ENCODE data around the gene SERPINB4. TPM values are rescaled to one million over a fixed set of nuclear protein-coding genes. Genes with fewer than 3 reads are reported as not detected.

SERPINB4 gene
- total RNA-seq, 1 donor from 2014 or later: not detected

GRCh38 chr18:63637703-63638102 is 6.4 kb downstream of the SERPINB4 start:
- Histone ChIP-seq H3K79me2 (ENCODE audit: insufficient read depth, low read length) (no peaks in the 10 kb centered on the region), H3K36me3 (ENCODE audit: insufficient read depth, low read length) (no peaks in the 10 kb centered on the region), H3K27me3 (ENCODE audit: insufficient read depth, low read length) (no peaks in the 10 kb centered on the region), H3K27ac (ENCODE audit: low read depth, low read length) (no peak overlapping the region), H3K9me3 (ENCODE audit: insufficient read depth, low read depth, low read length) (no peaks in the 10 kb centered on the region), H3K9ac (ENCODE audit: low read length) (no peak overlapping the region), H2AFZ (ENCODE audit: low read depth, low read length) (no peak overlapping the region), H3K4me2 (ENCODE audit: low read length) (no peak overlapping the region), H3K4me1 (ENCODE audit: insufficient read depth, low read length) (no peaks in the 10 kb centered on the region), H4K20me1 (ENCODE audit: insufficient read depth, low read length) (no peaks in the 10 kb centered on the region), H3K4me3 (ENCODE audit: insufficient read depth, low read depth, low read length) (no peak overlapping the region)
- Mint-ChIP-seq H3K9me3 (ENCODE audit: unreplicated experiment) (peaks cover under 1% of the 10 kb centered on the region), H3K27ac (ENCODE audit: unreplicated experiment) (no peak overlapping the region), H3K36me3 (ENCODE audit: low read depth, unreplicated experiment) (no peaks in the 10 kb centered on the region), H3K27me3 (ENCODE audit: low read depth, unreplicated experiment) (no peaks in the 10 kb centered on the region), H3K4me1 (ENCODE audit: low read depth, unreplicated experiment) (peaks cover 7% of the 10 kb centered on the region), H3K4me3 (ENCODE audit: unreplicated experiment) (no peak overlapping the region)
- DNase-seq (ENCODE audit: low read depth) (no peak), FAIRE-seq (peak; percentile 58)
- TF ChIP-seq EZH2 (IDR thresholded peaks at IDR 0.05; ENCODE audit: insufficient read depth, low read length) (no peak), CTCF (IDR thresholded peaks at IDR 0.05; ENCODE audit: insufficient read depth, low read depth, low read length) (no peak)

GRCh38 chr18:63627819-63628218 is 16.2 kb downstream of the SERPINB4 start:
- Histone ChIP-seq H3K4me1 (ENCODE audit: insufficient read depth, low read length) (no peaks in the 10 kb centered on the region), H3K9me3 (ENCODE audit: insufficient read depth, low read depth, low read length) (peaks cover 7% of the 10 kb centered on the region), H3K27me3 (ENCODE audit: insufficient read depth, low read length) (no peaks in the 10 kb centered on the region), H3K79me2 (ENCODE audit: insufficient read depth, low read length) (no peaks in the 10 kb centered on the region), H3K27ac (ENCODE audit: low read depth, low read length) (no peak overlapping the region), H3K9ac (ENCODE audit: low read length) (no peak overlapping the region), H3K4me3 (ENCODE audit: insufficient read depth, low read depth, low read length) (no peak overlapping the region), H3K4me2 (ENCODE audit: low read length) (no peak overlapping the region), H2AFZ (ENCODE audit: low read depth, low read length) (no peak overlapping the region), H3K36me3 (ENCODE audit: insufficient read depth, low read length) (no peaks in the 10 kb centered on the region), H4K20me1 (ENCODE audit: insufficient read depth, low read length) (no peaks in the 10 kb centered on the region)
- H3K9me3 Mint-ChIP-seq (ENCODE audit: unreplicated experiment): peaks cover 43% of the 10 kb centered on the region
- no peaks in the 10 kb centered on the region for H3K27me3 Mint-ChIP-seq (ENCODE audit: low read depth, unreplicated experiment)
- no peak overlapping the region for H3K27ac Mint-ChIP-seq (ENCODE audit: unreplicated experiment)
- FAIRE-seq: no peak
- H3K4me3 Mint-ChIP-seq (ENCODE audit: unreplicated experiment): no peak overlapping the region
- no peaks in the 10 kb centered on the region for H3K4me1 Mint-ChIP-seq (ENCODE audit: low read depth, unreplicated experiment)
- no peak for DNase-seq (ENCODE audit: low read depth)
- no peaks in the 10 kb centered on the region for H3K36me3 Mint-ChIP-seq (ENCODE audit: low read depth, unreplicated experiment)
- no peak for TF ChIP-seq EZH2 (IDR thresholded peaks at IDR 0.05; ENCODE audit: insufficient read depth, low read length)
- TF ChIP-seq CTCF (IDR thresholded peaks at IDR 0.05; ENCODE audit: insufficient read depth, low read depth, low read length): no peak

GRCh38 chr18:63626431-63626830 is 17.6 kb downstream of the SERPINB4 start:
- H3K27me3 ChIP-seq (ENCODE audit: insufficient read depth, low read length): no peaks in the 10 kb centered on the region
- no peaks in the 10 kb centered on the region for H3K79me2 ChIP-seq (ENCODE audit: insufficient read depth, low read length)
- H2AFZ ChIP-seq (ENCODE audit: low read depth, low read length): no peak overlapping the region
- no peaks in the 10 kb centered on the region for H3K36me3 ChIP-seq (ENCODE audit: insufficient read depth, low read length)
- H4K20me1 ChIP-seq (ENCODE audit: insufficient read depth, low read length): no peaks in the 10 kb centered on the region
- no peak overlapping the region for H3K4me3 ChIP-seq (ENCODE audit: insufficient read depth, low read depth, low read length)
- DNase-seq (ENCODE audit: low read depth) (no peak), FAIRE-seq (no peak)
- no peak overlapping the region for H3K9ac ChIP-seq (ENCODE audit: low read length)
- H3K4me1 Mint-ChIP-seq (ENCODE audit: low read depth, unreplicated experiment): no peaks in the 10 kb centered on the region
- no peaks in the 10 kb centered on the region for H3K27me3 Mint-ChIP-seq (ENCODE audit: low read depth, unreplicated experiment)
- H3K27ac ChIP-seq (ENCODE audit: low read depth, low read length): no peak overlapping the region
- no peaks in the 10 kb centered on the region for H3K36me3 Mint-ChIP-seq (ENCODE audit: low read depth, unreplicated experiment)
- H3K4me2 ChIP-seq (ENCODE audit: low read length): no peak overlapping the region
- no peak overlapping the region for H3K27ac Mint-ChIP-seq (ENCODE audit: unreplicated experiment)
- no peak overlapping the region for H3K4me3 Mint-ChIP-seq (ENCODE audit: unreplicated experiment)
- TF ChIP-seq EZH2 (IDR thresholded peaks at IDR 0.05; ENCODE audit: insufficient read depth, low read length): no peak
- TF ChIP-seq CTCF (IDR thresholded peaks at IDR 0.05; ENCODE audit: insufficient read depth, low read depth, low read length): no peak
- H3K9me3 ChIP-seq (ENCODE audit: insufficient read depth, low read depth, low read length): peaks cover 7% of the 10 kb centered on the region
- H3K4me1 ChIP-seq (ENCODE audit: insufficient read depth, low read length): no peaks in the 10 kb centered on the region
- H3K9me3 Mint-ChIP-seq (ENCODE audit: unreplicated experiment): peaks cover 39% of the 10 kb centered on the region

Measured in astrocyte (in vitro differentiated cells and primary cell).